GM15510 (cell line): ENCODE data around the gene DLG2.

Source experiments
- POLR2A ChIP-seq: IDR thresholded peaks from 3 replicates; pipeline ENCODE4 v1.6.1; 2011; ENCODE audit warnings: borderline replicate concordance; ENCODE audit not compliant: insufficient read length; ENCODE audit errors: extremely low read depth

The DLG2 gene

DNA sequence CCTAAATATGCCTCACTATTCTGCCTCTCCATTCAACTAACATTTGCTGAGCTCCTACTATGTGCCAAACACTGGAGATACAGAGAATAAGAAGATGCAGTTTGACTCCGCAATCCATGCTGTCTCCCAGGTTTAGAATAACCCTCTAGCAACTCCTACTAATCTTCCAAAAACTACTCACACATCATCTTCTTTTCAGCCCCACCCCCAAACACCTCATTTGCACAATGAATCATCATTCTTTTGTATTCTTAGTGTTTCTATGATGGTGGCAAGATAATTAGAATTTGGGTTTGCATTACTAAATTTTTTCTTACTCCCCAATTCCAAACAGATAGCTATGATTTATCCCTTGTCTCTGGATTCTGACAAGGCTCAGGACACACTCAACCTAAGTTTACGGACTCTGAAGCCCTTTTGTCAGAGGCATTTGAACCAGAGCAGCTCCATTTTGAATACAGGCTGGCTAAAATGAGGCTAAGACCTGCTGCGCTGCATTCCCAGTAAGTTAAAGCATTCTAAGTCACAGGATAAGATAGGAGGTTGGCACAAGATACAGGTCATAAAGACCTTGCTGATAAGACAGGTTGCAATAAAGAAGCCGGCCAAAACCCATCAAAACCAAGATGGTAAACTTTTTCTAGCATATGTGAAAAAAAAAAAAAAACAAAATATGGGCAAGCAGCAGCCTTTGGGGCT is 1038.9 kb downstream of the DLG2 start:
- TF ChIP-seq POLR2A: no peak

DNA sequence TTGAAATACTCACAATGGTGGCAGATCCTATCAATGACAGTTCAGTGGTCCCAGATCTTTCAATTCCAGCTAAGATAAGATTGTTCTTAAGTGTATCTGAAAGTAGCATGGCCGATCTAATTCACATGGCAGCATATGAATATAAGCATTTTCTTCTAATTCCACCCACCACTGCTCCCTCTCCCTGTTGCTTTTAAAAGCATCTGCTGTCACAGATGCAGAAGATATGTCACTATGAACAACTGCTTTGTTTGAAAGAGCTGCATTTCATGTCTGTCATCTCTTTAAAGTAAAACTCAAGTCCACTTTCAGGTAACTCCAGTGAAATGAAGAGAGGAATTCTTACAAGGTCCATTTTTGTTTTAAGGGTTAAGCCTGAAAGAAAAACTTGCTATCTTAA is 1044.0 kb downstream of the DLG2 start:
- TF ChIP-seq POLR2A: no peak

DNA sequence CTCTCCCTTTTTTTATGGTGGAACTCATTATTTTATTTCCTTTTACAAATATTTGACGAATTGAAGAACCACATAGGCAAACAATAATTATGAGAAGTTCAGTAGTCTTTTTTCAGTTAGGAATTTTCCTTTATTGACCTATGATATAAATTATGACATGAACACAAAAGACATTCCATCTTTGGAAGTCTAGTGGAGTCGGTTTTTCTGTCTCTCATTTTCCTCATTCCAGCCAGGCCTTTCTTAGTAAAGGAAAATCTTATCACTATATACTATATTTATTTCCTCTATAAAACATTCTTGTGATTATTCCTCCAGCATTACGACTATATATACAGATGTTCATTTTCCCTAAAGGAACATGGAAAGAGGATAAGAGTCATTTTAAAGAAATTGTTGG is 1046.1 kb downstream of the DLG2 start:
- no peak for TF ChIP-seq POLR2A

DNA sequence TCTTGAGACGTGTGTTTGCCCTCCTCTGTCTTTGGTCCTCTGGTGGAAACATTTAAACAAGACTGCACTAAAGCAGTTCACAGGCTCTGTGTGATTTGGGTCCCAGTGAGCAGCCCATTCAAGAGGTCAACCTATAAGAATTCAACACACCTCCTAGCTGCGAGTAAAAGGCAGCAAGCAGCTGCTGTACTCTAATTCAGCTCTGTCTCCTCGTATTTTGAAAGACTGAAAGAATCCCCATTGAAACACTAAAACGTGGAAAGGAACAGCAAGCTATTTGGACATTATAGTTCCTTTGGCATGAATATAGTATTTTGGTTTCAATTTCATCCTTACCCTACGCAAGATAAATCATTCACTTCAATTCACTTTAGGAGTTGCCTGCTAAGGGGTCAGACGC is 1046.7 kb downstream of the DLG2 start:
- no peak for TF ChIP-seq POLR2A

DNA sequence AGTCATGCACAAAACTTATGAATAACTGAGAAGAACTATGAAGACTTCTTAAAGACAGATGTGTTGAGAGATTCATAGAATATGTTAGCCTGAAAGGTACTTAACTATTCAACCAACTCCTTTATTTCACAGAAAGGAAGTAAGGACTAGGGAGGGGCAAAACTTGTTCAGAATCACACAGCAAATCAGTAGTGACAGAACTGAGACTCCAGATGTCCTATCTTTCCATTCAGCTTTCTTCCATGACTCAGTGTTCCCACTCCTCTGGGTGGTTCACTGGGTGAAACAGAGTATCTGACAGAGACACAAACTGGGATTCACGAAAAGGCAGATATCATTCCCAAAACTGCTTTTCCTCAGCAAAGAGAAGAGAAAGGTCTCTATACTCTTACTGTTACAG is 1053.3 kb downstream of the DLG2 start:
- TF ChIP-seq POLR2A: no peak

DNA sequence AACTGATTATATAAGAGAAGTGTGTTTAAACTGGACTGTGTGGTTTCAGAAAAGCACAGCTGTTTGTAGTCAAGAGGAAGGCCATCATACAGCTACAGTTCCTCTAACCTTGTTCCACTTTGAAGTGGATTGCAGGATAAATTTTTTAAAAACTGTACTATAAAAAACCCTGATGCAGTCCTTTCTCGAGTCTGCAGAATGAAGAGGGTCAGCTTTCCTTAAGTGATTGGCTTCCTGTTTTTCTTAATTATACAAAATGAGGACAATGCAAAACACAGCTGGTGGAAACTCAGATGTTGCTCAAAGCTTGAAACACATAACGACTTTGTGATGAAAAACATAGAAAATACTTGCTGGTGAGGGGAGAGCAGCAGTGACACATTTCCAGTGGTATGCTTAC is 1060.5 kb downstream of the DLG2 start:
- TF ChIP-seq POLR2A: no peak

DNA sequence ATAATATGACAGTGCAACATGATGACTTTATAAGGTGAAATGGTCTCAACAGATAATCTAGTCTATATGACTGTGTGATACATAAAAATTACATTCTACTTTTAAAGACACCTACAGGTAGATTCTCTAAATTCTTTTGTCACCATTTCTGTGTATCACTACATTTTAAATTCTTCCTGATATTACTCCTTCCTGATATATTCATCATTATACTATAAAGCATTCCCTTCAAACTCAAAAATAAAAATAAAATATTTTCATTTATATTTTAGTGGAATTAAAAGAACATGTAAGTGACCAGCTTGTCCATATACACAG is 1062.3 kb downstream of the DLG2 start:
- no peak for TF ChIP-seq POLR2A

DNA sequence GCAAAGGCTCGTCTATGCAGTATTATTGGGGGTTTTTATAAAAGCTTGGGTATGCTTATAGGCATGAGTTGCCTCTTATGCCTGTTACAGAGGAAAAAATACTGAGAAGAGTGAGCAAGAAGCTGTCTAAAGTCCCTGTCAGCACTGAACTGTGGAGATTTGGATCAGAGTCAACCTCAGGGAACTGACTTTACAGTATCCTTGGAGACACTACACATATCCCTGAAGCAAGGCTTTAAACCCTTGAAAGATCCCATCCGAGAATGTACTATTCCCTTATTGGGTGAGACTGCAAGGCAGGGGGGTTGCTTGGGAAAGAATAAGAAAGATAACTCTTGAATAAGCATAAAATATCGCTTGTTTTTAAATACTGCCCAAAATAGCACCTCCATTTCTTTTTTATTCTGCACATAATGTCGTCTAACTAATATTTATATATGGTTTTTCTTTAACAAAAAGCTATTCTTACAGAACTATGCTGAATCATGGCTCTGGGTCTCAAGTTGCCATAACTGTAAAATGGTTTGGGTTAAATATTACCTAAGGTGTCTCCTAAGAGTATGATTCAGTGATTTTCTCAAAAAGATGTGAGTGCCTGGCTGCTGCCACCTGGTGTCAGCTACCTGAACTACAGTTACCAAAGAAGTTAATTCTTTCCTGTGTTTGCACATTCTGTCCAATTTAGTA is 1062.8 kb downstream of the DLG2 start:
- TF ChIP-seq POLR2A: no peak

DNA sequence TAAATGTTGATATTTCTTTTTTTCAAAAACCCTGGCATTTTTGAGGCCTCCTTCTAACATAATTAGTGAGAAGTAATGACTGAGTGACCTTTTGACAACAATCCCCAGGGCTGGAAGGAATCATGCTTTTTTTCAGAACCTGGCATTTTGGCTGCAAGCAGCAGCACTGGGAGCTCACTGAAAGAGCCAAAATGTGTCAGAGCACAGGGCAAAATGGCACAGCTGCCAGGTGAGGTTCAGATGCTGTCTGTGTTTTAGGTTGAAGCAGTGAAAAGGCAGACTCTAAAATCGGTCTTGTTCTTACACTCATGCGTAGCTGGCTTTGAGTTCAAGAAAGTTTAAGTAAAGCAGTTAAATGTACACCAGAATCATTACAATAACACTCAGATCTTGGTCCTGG is 1063.8 kb downstream of the DLG2 start:
- no peak for TF ChIP-seq POLR2A

DNA sequence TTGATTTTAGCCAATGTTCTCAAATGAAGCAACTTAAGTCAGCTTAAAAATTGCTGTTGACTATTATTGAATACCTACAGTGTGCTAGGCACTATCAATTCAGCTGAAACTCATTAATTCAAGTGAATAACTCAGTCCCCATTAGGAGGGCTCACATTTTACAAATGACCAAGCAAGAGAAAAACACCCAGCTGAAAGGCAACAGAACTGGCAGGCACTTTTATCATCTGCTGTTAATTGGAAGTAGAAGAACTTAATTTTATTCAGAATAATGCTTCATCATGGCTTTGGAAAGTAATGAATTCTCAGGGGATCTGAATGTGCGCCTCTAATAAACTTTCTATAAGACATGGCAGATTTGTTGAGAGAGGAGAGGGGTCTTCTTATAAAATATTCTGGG is 1066.9 kb downstream of the DLG2 start:
- no peak for TF ChIP-seq POLR2A

DNA sequence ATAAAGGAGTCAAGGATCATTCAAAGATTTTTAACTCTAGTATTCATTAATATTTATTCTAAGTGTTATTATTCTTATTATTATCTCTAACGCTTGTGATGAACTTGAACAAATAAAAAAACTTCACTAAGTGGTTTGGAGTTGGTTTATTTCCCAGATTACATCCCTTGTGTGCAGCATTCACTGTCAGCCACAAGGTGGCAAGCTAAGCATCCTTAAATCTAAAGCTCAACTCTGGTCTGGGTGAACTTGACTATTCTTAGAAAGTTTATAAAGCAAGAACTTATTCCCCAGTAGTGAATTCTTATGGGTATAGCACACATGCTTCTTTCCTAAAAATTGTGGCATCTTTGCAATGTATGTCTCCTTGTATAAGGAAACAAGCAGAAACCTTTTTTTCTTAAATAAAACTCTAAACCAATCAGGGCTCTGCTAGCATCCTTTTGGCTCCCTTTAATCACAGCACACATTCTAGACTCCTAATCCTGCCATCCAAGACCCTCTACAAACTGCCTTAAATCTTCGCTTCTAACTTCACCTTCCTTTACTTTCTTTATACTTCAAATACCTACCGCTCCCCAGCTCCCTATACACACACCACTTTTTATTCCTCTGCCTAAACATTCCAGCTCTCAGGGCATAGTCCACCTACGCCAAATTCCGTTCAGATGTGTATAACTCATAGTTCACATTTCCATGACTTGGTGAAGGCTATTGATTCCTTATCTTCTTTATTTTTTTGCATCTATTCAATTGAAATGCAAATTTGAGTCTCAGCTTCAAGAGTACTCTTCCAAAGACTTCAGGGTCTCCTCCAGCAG is 1068.8 kb downstream of the DLG2 start:
- TF ChIP-seq POLR2A: no peak

DNA sequence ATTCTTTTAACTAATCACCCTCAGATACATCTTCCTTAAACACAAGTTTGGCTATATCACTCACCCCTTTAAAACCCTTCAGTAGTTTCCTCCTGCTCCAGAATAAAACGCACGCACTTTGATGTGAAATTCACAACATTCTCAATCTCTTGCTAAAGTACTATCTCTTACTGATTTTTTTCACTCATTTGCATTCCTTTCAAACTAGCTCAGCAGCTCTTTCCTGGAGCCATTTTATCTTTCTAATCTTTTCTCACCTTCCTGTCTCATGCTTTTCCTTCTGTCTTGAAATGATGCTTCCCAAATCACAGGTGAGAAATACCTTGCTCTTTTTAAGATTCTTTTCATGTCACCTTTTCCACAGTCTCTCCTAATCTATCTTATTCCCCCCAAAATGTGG is 1074.4 kb downstream of the DLG2 start:
- TF ChIP-seq POLR2A: no peak

DNA sequence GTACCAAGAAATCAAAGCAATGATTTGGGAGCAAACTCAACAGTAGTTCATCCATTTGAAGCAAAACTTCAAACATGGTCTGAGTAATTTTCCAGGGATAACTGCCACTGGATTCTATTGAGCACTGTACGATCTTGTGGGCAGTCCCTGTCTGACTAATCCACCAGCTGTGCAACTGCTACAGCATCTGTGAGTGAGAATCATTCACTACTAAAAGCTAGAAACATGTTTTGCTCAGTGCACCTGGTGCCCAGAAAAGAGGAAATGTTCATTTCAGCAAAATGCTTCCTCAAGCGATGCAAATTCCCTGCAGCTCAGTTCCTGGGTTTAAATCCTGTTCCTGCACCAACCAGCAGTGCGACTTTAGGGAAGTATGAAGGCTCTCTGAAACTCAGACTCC is 1077.9 kb downstream of the DLG2 start:
- TF ChIP-seq POLR2A: no peak

DNA sequence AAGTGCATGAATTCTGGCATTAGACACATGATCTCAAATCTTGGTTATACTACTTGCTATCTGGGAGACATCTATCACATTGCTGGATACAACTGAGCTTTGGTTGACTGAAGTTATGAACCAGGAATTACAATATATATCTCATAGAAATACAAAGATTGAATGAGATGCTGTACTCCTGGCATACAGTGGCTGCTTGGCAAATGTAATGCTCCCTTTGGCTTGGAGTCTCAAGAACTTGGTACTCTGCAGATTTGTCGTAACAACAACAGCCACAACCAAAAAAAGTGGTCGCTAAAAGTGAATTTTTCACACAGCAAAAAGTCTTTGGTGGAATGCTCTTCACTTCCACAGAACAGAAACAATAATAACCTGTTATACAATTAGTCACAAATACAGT is 1082.6 kb downstream of the DLG2 start:
- no peak for TF ChIP-seq POLR2A

DNA sequence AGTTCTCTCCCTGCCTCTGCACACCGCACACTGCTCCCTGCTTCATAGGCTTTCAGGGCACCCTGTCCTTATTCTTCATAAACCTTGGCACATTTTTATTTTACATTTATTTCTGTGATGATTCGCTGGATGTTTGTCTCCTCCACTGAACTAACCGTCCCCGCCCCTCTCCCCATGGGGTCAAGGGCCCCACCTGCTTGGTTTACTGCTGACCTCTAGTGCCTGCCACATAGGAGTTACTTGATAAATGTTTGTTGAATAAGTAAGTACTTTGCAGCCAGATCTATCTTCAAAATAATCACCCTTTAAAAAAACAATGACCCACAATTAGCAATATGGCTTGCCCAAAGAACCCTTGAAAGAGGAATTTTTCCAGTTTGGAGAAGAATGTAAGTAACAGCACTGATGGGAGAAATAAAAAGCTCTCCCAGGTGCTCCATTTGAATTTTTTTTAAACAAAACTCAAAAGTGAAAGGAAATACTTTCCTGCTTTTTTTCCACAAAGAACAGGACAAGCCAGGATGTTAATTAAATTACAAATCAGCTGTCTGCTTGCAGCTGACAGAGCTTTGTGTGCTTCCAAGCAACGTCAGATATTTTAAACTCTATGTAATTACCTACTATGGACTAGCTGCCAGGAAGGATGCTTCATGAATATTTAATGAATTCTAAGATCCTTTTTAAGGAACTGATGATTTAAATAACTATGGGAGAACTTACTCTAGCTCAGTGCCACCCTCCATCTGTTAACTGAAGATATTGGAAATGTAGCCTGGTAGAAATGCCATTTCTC is 1083.6 kb downstream of the DLG2 start:
- TF ChIP-seq POLR2A: no peak
